Measurements from ENCODE around the gene UBXN1.
"Not testable (repeated sequence)": the region's sequence is repeated elsewhere in the genome, so short reads cannot be mapped to it uniquely, and the experiment has no call there.

The UBXN1 gene

GRCh38 chr11:62671608-62672389 lies 7.1 kb downstream of the UBXN1 start, which contains the start of the genes LBHD1 and UQCC3:
Gene LBHD1, minus strand, starts transcription at chr11:62672267. Its CDS starts 2,236 bp downstream, at chr11:62670031.
Gene UQCC3, plus strand, starts transcription at chr11:62671673. Its CDS starts 73 bp downstream, at chr11:62671746.
- DNase-seq (ENCODE audit: low read depth), result peak; percentile 82

- no peak for DNase-seq (ENCODE audit: low read depth)
Measured at GRCh38 chr11:62671236-62671607, 7.7 kb downstream of the UBXN1 start.

- DNase-seq (ENCODE audit: low read depth), result peak; percentile 12
Measured at GRCh38 chr11:62669420-62670161, 9.3 kb downstream of the UBXN1 start.

- DNase-seq (ENCODE audit: low read depth), result no peak
Measured at GRCh38 chr11:62667460-62667859, 11.4 kb downstream of the UBXN1 start.

- no peak for DNase-seq (ENCODE audit: low read depth)
Measured at GRCh38 chr11:62666259-62666926, 12.5 kb downstream of the UBXN1 start.

GRCh38 chr11:62665599-62666258 lies 13.1 kb downstream of the UBXN1 start:
- DNase-seq (ENCODE audit: low read depth), result peak; percentile 65

GRCh38 chr11:62665075-62665598 lies 13.7 kb downstream of the UBXN1 start, which contains the start of the genes C11orf98 and CSKMT:
Gene C11orf98, minus strand, starts transcription at chr11:62665210. Its CDS starts 41 bp downstream, at chr11:62665169.
Gene CSKMT, plus strand, starts transcription at chr11:62665312. Its CDS starts 568 bp downstream, at chr11:62665880.
- DNase-seq (ENCODE audit: low read depth), result peak; percentile 92

- no peak for DNase-seq (ENCODE audit: low read depth)
Measured at GRCh38 chr11:62664405-62665074, 14.3 kb downstream of the UBXN1 start.

- no peak for DNase-seq (ENCODE audit: low read depth)
Measured at GRCh38 chr11:62656796-62657429, 22.0 kb downstream of the UBXN1 start.

GRCh38 chr11:62654297-62654696 lies 24.6 kb downstream of the UBXN1 start:
- no peak for DNase-seq (ENCODE audit: low read depth)

GRCh38 chr11:62652161-62653006 lies 26.5 kb downstream of the UBXN1 start:
- no peak for DNase-seq (ENCODE audit: low read depth)

GRCh38 chr11:62650283-62650682 lies 28.6 kb downstream of the UBXN1 start:
- DNase-seq (ENCODE audit: low read depth), result not testable (repeated sequence)

GRCh38 chr11:62649486-62649885 lies 29.4 kb downstream of the UBXN1 start:
- DNase-seq (ENCODE audit: low read depth), result no peak

GRCh38 chr11:62648967-62649364 lies 29.9 kb downstream of the UBXN1 start:
- DNase-seq (ENCODE audit: low read depth), result no peak

- DNase-seq (ENCODE audit: low read depth), result no peak
Measured at GRCh38 chr11:62648185-62648966, 30.5 kb downstream of the UBXN1 start.

GRCh38 chr11:62647609-62648005 lies 31.3 kb downstream of the UBXN1 start:
- no peak for DNase-seq (ENCODE audit: low read depth)

GRCh38 chr11:62646825-62647608 lies 31.9 kb downstream of the UBXN1 start:
- no peak for DNase-seq (ENCODE audit: low read depth)
